ENCODE results near the gene EPB41L1.

EPB41L1 gene

DNA sequence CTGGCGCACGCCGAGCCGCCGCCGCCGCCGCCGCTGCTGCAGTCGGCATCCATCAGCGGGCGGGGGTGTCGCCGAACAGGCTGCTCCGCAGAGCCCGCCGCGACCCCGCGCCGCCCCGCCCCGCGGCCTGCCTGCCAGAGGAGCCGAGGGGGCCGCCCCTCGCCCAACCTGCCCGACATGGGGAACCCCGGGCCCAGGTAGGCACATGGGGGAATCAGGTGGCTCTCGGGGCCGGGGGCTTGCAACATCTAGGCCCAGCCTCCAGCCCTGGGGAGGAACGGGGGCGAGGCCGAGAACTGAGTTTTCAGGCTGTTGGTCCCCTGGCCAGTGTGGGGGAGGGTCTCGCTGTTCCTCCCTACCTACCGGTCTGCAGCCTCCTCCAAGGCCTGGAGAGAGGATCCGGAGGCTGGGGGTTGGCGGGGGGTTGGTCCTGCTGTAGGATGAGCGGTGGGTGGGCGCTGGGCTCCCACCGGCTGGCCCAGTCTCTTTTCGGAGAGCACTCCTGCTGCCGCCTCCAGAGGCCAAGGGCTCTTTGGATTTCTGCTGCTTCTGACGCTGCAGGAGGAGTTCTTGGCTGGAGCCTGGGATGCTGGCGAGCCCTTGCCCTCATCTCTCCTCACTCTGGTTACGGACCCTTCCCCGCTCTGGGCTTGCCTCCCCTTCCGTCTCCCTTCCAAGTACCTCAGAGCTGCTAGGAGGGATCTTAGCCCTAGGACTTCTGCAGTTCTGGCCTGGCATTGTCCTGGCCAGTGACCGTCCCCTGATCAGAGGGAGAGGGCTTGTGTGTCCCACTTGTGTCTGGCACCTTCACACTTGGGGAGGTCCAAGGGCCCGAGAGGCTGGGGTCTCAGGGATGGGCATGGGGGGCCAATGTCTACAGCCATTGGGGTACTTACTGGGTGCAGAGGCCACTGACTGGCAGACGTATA lies at the start of gene EPB41L1:
TSS of gene EPB41L1 (plus strand) at position 41 of the 929 bp plus-strand sequence. CDS start 19,038 bp downstream, outside the sequence.
- DNase-seq (ENCODE audit: low read depth) = no peak

DNA sequence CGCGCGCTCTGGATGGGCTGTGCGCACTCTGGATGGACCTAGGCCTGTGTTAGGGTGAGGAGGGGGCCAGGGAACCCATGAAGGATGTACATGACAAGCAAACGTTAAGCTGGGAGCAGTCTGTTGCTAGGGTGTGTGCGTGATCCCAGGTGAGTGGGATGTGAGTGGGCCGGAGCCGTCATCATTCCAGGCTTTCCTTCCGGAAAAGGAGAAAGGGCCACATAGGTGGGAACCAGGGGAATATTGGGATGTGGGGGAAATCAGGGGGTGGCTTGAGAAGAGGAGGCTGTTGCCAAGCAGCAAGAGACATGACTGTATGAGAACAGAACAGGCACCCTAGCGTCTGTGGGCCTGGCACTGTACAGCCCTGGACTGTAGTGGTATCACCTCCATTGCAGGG lies 49.7 kb upstream of the EPB41L1 start:
- DNase-seq (ENCODE audit: low read depth) = no peak

DNA sequence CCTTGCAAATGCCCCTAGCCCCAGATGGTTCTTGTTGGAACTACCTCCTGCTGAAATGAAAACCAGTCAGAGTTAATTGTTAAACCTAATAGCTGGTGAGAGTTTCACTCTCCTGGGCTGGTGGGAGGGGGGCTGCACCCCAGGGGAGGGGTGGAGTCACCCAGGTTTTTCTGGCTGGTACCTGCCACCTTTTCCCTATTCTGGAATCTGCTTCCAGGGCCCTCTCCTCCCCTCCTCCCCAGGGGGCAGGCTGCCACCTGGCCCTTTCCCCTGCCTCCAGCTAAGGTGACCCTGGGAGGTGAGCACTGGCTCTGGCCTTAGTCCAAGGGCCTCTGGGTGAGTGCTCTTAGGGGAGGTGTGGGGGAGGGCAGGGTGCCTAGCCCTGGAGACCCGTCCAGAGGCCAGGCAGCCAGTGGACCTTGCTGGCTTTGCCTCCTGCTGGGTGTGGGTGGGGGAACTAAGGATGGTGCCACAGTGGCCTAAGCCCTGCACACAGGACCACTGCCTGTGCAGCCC lies 48.8 kb upstream of the EPB41L1 start:
- no peak for DNase-seq (ENCODE audit: low read depth)

DNA sequence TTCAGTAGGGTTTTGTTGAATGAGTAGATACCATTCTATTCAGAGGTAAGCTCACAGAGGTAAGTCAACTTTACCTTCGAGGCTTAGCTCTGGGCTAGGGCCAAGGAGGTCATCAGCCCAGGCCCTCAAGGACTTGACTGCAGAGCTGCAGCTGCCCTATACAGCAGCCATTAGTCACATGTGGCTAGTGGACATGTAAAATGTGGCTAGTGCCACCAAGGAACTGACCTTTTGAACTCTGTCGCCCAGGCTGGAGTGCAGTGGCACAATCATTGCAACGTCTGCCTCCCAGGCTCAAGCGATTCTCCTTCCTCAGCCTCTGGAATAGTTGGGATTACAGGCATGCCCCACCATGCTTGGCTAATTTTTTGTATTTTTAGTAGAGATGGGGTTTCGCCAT lies 47.9 kb upstream of the EPB41L1 start:
- DNase-seq (ENCODE audit: low read depth) = no peak

DNA sequence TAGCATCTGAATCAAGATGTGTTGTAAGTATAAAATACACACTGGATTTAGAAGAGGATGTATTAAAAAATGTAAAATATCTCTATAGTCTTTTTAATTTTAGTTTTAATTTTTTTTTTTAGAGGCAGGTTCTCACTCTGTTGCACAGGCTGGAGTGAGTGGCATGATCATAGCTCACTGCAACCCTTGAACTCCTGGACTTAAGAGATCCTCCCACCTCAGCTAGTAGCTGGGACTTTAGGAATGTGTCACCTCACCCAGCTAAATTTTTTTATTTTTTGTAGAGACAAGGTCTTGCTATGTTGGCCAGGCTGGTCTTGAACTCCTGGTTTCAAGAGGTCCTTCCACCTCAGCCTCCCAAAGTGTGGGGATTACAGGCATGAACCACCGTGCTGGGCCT lies 46.7 kb upstream of the EPB41L1 start:
- no peak for DNase-seq (ENCODE audit: low read depth)

DNA sequence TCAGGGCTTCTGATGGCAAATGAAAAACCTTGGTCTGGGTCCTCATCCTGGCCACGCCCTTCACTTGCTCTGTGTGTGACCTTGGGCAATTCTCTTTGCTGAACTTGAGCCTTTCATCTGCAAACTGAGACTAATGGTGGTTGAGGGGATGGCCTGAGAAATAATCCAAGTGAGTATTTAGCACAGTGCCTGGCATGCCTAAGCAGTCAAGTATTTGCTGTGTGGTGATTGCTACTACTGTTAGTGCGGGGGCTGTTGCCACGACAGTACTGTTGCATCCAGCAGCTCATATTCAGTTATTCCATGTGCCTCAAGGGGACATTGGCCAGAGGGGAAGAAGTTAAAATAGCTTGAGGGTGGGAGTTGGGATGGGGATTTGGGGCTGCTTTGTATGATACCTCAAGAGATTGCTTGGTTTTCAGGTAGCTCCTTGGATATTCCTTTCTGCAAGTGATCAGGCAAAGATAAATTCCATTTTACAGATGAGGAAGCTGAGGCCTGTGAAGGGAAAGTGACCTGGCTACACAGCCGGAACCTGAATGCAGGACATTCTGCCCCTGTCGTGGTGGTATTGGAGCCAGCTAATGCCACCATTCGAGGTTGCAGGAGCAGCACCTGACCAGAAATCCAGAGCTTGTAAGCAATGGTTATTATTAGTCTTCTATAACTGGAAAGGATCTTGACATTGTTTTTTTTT lies 45.1 kb upstream of the EPB41L1 start:
- no peak for DNase-seq (ENCODE audit: low read depth)

DNA sequence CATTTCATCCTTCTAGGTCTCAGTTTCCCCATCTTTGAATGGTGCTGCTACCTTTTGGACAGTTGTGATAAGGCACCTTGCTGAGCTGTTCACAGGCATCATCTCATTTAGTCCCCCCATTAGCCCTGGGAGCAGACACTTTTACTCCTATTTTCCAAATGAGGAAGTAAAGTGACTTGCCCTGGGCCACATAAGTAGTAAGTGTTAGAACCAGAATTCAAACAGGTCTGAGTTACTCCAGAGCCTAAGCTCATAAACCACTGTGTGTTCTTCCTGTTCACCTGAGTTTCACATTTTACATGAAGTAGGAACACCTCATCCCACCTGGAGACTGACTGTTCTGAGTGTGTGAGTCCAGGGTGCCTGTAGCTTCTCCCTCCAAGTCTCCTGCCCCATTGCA lies 43.5 kb upstream of the EPB41L1 start:
- no peak for DNase-seq (ENCODE audit: low read depth)

DNA sequence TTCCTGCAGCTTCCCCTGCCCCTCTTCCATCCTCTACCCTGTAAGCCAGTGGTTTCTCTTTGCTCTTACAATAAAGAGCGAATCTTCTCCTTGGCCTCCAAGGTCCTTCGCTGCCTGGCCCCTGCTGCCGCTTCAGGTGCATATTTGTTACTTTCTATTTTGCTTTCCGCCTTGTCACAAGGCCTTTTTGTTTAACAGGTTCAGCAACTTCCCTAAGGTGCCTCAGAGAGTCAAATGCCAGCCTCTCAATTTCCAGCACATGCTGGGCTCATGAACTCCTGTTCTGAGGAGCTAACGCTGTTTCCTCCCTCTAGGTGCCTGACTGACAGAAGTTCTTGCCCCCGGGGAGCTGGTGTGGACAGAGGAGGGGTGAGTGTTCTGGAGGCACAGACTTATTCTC lies 42.4 kb upstream of the EPB41L1 start:
- no peak for DNase-seq (ENCODE audit: low read depth)

DNA sequence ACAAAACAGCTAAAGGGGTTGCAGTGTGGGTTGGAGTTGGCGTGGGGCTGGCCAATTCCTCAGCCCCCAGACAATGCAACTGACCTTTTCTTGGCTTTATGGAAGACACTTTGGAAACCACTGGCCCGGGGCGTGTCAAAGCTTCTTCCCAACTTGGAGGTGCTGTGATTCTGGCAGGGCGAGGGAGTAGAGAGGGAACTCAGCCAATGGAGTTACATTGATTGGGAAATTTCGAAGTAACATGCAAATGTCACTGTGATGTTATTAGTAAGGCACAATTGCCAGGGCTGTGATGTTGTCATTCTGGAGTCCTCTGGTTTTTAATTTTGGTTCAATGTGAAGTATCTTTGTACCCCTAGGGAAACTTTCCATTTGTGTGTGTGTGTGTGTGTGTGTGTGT lies 41.5 kb upstream of the EPB41L1 start:
- DNase-seq (ENCODE audit: low read depth) = no peak

DNA sequence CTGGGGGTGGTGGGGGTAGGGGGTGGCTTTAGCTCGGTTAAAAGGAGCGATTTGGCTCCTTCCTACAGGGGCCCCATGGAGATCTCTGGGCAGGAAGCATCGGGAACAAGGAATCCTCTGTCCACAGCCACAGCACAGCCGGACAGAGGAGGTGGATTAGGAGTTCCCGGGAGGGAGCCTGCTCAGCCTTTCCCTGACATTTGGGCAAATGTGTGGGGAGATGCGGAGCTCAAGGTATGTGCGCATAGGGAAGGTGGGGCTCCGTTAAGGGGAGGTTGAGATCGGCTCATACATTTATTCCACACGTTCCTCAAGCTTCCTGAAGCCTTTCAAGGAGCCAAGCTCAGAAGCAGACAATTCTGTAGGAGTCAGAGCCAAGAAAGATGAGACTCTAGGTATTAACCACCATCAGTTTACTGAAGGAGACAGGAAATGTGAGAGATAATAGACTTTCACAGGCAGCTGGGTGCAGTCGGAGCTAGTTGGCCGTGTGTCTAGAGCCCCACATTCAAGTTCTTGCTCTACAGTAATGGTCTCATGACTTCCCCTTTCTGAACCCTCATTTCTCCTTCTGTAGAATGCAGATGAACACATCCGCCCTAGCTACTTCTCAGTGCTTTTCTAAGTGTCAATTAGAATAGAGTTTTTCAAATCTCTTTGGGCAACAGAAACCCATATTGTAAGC lies 40.8 kb upstream of the EPB41L1 start:
- no peak for DNase-seq (ENCODE audit: low read depth)

DNA sequence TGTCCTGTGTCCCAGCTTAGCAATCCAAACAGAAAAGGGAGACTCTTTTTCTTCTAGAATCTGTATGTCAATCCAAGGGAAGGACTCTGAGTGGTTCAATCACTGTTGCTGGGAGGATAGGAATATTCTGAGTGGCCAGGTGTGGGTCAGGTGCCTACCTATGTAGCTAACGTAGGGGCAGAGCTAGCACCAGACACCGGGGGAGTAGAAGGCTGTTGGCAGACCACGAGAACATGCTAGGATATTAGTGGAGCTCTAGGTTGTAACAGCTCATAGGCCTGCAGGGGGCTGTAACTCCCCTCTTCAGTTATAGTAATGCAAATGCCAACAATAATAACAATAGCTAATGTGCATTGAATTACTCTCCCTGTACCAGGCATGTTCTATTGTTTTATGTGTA lies 39.8 kb upstream of the EPB41L1 start:
- DNase-seq (ENCODE audit: low read depth) = no peak

DNA sequence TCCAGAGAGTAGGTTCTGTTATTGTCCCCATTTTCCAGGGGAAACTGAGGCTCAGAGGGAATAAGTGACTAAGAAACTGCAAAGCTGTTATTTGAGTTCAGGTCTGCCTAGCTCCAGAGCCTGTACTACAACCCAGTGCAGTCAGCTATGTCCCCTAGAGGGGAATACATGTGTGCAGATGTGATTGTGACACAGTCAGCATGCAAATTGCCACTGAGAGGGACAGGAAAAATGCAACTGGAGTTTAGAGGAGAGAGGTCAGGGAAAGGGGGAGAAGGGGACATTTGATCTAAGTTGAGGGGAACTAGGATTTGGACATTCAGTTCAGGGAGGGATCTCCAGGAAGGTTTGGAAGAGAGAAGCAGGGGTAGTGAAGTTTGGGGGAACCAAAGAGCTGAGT lies 38.6 kb upstream of the EPB41L1 start:
- DNase-seq (ENCODE audit: low read depth) = no peak

DNA sequence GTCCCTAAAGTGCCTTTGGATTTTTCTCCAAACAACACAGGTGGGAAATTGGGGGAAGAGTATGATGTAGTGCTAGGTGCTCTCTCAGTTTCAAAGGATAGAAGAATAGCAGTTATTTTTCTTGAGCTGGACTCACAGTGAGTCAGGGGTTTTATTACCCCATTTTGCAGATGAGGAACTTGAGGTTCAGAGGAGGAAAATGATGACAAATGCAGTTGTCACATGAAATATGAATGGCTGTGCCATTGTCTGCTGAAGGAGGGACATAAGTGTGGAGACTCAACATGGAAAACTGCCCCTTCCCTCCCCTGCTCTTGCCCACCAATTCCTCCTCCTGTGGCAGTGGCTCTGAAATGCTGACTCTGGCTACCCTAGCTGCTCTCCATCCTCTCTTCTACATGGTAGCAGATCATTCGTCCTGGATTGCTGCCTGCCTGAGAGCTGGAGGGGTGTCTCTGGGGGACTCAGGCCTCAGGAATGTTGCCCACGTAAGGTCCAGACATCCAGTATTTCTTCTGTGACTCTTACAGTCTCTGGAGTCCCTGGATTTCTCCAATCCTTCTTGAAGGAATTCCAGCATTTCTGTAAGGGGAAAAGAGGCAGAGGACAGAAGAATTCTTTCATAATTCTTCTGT lies 37.6 kb upstream of the EPB41L1 start:
- no peak for DNase-seq (ENCODE audit: low read depth)

DNA sequence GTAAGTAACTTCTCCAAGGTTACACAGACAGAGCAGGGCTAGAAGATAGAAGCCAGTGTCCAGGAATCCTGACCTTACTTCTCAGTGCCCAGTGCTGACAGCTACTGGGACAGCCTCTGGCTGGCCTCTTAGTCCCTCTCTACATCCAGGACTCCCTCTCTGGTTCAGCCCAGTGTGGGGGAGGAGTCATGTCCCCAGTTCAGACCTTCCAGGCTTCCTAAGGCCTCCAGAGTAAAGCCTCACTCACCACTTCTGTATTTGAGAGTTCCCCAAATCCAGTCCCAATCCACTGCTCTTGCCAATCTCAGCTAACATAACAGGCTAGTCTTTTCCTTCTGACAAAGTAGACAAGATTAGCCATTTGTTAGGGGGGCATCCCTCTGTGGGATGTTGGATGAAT lies 36.9 kb upstream of the EPB41L1 start:
- DNase-seq (ENCODE audit: low read depth) = no peak

DNA sequence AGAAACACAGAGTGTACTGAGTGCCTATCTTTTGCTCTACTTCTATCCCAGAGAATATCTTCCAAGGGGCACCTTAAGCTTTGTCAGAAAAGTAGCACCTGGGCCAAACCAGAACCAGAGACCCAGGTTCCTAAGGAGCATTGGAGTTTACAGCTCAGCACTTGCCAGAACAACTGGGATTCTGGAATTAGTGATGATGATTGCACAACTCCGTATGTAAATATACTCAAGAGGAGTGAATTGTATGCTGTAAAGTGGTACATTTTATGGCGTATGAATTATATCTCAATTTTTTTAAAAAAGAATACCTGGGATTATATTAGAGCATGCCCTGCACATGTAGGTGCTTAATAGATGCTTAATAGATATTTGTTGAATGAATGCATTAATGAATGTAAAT lies 36.2 kb upstream of the EPB41L1 start:
- DNase-seq (ENCODE audit: low read depth) = no peak

DNA sequence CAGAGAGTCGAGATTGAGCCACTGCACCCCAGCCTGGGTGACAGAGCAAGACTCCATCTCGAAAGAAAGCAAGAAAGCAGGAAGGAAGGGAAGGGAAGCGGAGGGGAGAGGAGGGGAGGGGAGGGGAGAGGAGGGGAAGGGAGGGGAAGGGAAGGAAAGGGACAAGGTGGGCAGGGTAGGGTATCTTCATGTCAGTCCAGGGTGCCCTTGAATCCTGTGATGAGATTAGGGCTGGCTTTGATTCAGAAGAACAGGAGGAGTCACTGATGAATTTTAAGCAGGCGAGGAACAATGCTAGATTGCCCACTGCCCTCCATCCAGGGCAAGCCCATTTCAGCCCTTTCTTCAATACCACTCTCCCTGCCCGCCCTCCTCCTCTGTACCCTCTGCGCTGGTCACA lies 35.0 kb upstream of the EPB41L1 start:
- DNase-seq (ENCODE audit: low read depth) = no peak

DNA sequence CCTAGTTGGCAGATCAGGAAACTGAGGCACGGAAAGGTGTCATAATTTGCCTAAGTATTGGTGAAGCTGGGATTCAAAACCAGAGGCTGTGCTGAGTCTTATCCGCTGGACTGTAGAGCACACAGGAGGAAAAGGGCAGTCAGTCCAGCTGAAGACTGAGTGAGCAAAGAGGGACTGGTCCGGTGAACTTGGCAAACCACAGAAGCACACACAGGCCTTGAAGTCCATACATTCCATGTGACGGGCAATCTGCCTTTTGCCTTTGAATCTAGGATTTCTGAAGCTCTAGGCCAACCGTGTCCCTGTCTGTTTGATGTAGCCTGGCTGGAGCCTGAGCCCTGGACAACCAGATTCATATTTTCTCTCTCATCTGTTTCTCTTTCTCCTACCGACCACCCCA lies 34.3 kb upstream of the EPB41L1 start:
- no peak for DNase-seq (ENCODE audit: low read depth)

DNA sequence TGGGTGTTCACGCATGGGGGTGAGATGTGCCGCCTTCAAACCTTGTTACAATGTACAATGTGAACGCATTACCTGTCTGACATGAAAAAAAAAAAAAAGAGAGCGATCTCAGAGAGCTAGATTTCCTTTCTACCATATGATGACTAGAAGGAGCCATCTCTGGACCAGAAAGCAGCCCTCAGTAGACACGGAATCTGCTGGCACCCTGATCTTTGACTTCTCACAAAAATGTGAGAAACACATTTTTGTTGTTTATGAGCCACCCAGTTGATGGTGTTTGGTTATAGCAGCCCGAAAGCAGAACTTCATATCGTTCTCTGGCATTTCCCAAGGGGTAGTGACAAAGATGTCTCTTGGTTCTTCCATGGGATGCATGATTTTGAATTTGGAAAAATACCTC lies 33.5 kb upstream of the EPB41L1 start:
- no peak for DNase-seq (ENCODE audit: low read depth)

DNA sequence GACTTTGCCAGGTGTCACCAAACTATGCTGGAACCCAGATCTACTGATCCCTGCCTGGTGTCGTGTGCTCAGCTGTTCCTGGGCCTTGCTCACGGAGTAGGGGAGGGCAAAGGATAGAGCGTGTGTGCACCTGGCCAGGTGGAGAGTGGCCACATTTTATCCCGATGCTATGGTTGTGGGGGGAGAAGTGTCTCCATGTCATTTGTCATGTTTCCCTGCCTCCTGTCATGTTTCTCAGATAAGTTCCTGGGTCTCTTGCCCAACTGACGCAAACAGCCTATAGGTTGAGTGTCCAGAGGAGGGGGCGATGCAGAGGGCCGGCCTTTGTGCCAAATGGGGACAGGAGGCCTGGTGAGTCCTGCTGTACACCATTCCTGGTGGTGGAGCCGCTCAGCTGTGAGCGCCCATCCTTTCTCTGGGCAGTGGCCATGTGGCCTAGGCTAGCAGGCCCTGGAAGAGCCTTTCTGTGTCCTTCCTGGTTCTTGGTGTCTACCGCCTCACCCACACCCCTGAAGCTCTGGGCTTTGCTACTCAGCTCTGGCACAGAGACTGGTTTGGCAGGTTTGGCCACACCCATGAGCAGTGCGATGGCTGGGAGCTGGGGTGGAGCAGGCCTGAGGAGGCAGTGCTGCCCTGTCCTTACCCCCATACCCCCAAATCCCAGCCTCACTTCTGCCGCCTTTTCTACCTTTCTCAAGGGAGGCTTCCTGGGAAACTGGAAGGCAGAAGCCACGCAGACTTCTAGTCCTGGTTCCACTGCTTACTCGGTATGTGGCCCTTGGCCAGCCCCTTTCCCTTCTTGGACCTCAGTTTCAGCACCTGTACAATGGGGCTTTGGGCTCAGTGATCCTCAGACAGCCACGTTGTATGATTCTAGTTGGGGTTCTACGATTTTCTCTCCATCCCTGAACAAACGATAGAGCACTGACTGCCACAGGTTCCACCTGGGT lies 32.3 kb upstream of the EPB41L1 start:
- no peak for DNase-seq (ENCODE audit: low read depth)

DNA sequence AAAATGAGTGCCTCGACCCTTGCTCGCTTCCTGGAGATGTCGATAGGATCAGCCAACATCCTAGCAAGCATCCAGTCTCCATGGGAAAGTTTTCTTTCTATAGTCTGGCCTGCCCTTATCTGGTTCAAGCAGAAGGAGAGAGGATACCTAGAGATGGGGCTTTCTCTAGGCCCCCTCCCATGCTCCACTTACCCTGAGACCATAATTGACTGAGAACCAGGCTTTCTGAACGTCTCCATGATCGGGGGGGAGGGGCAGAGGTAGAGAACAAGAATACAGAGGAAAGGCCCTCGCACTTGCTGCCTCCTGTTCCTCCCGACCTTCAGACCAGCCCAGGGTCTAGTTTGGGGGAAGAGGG lies 31.6 kb upstream of the EPB41L1 start:
- no peak for DNase-seq (ENCODE audit: low read depth)

DNA sequence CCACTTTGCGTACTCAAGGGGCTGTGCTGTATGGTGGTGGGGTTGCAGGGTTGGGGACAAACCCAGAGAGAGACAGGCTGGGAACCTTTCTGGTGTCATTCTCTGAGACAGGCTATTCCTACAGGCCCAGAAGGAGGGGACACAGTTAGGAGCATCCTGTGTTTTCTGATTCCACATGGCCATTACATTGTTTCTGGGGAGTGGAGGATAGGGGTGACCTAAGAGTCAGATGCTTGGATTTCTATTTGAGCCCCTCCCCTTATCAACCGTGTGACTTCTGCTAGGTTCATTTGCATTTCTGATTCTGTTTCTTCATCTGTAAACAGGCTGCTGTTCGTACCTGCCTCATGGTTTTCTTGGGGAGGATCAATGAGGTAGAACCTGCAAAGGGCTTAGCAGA lies 29.4 kb upstream of the EPB41L1 start:
- DNase-seq (ENCODE audit: low read depth) = no peak

Measured in stimulated activated CD8-positive, alpha-beta memory T cell treated with anti-CD3 and anti-CD28 coated beads, Interleukin-4, amount 100 ng/mL, for 24 hours (primary cell).